Motor neuron (in vitro differentiated cells): Measurements from ENCODE around the gene SPOUT1. TPM values are rescaled to one million over a fixed set of nuclear protein-coding genes. Genes with fewer than 3 reads are reported as not detected.
"Not testable (repeated sequence)": the region's sequence is repeated elsewhere in the genome, so short reads cannot be mapped to it uniquely, and the experiment has no call there.

Experiments used
- ATAC-seq, 8 experiments: fragments of 200-7000 bp; cut with Tn5 transposase; replicated peaks in 6 of 8; 2 replicates each; pipeline ENCODE4 v1.8.0; 2021; ENCODE audit warnings: mild to moderate bottlenecking in 8 of 8, moderate library complexity in 8 of 8
- H3K27ac ChIP-seq, 2 donors: fragments of 250-450 bp; sonication (Bioruptor Pico); 2 replicates each; pipeline ENCODE4 v1.9.0; 2021; ENCODE audit warnings: antibody characterized with exemption in 2 of 2, mild to moderate bottlenecking in 2 of 2, moderate library complexity in 1 of 2
- H3K4me1 ChIP-seq, 2 donors: fragments of 250-450 bp; sonication (Bioruptor Pico); replicated peaks in 1 of 2; 2 replicates each; pipeline ENCODE4 v1.6.1; 2021; ENCODE audit warnings: antibody characterized with exemption in 2 of 2, mild to moderate bottlenecking in 2 of 2, moderate library complexity in 1 of 2
- H3K4me3 ChIP-seq, 5 donors: fragments of 250-450 bp; sonication (Bioruptor Pico); 2 replicates each; pipeline ENCODE4 v1.9.0; 2021; ENCODE audit warnings: antibody characterized with exemption in 5 of 5, mild to moderate bottlenecking in 5 of 5, moderate library complexity in 4 of 5
- WGBS, 10 experiments: fragments of 450-650 bp; shearing (Covaris generic); methylation state at CpG; one replicate each; pipeline ENCODE4 v1.0.0; 2022; 5-methylcytosine and 5-hydroxymethylcytosine counted together
- in situ Hi-C, 9 experiments: fragments of 400-800 bp; cut with MboI; loops; one replicate each; pipeline ENCODE4 v1.15.0; 2021; ENCODE audit warnings: low sequenced_read_pairs in 9 of 9, low pct_unique_long_range_greater_than_20kb in 2 of 9; ENCODE audit not compliant: unreplicated experiment in 9 of 9
- total RNA-seq, 8 experiments: library from RNA; unstranded; fragments of 300-600 nt; gene quantifications; 2 replicates each; pipeline versions ENCODE4 v1.2.3 to v1.2.4, GENCODE V29; 2022

Gene SPOUT1
- total RNA-seq, 8 experiments from 2014 or later: 12.3 to 44.3 (median 21.6) TPM

GRCh38 chr9:128851024-128851423 lies 21.4 kb upstream of the SPOUT1 start:
- WGBS, 10 experiments: 77 to 100% (median 93%) methylated on average over 1 to 8 of the region's 10 CpGs; no CpG with 5 or more reads in 4 of the 10 experiments
- ATAC-seq, in situ Hi-C loops, H3K4me1 ChIP-seq, H3K27ac ChIP-seq, H3K4me3 ChIP-seq: not testable (repeated sequence)

GRCh38 chr9:128847803-128848202 lies 18.2 kb upstream of the SPOUT1 start:
- Histone ChIP-seq H3K4me3 (no peak overlapping the region), H3K27ac (no peak overlapping the region), H3K4me1 (no peaks in the 10 kb centered on the region)
- in situ Hi-C loops: no loop called here
- WGBS, 10 experiments: 86 to 100% (median 100%) methylated on average over 1 of the region's 1 CpG; no CpG with 5 or more reads in 3 of the 10 experiments
- no peak for ATAC-seq

GRCh38 chr9:128846680-128847030 lies 17.1 kb upstream of the SPOUT1 start:
- Histone ChIP-seq H3K4me1 (no peaks in the 10 kb centered on the region), H3K27ac (no peak overlapping the region), H3K4me3 (no peak overlapping the region)
- 80 to 100% (median 100%) methylated on average over 1 to 2 of the region's 3 CpGs; no CpG with 5 or more reads in 5 of the 10 experiments for WGBS, 10 experiments
- no peak for ATAC-seq
- in situ Hi-C loops: no loop called here

- no peak overlapping the region for H3K27ac ChIP-seq
- no peak overlapping the region for H3K4me3 ChIP-seq
- ATAC-seq: peak in 2 of 8 experiments; percentile 82 to 99
- in situ Hi-C loops: no loop called here
- no peaks in the 10 kb centered on the region for H3K4me1 ChIP-seq
- 80 to 100% (median 93%) methylated on average over 1 to 5 of the region's 13 CpGs; no CpG with 5 or more reads in 4 of the 10 experiments for WGBS, 10 experiments
Observed at GRCh38 chr9:128845186-128845931, 15.8 kb upstream of the SPOUT1 start.

- in situ Hi-C loops, H3K4me1 ChIP-seq, ATAC-seq, H3K27ac ChIP-seq, H3K4me3 ChIP-seq: not testable (repeated sequence)
- 88 to 100% (median 100%) methylated on average over 1 to 5 of the region's 7 CpGs; no CpG with 5 or more reads in 2 of the 10 experiments for WGBS, 10 experiments
Observed at GRCh38 chr9:128843171-128843570, 13.6 kb upstream of the SPOUT1 start.

GRCh38 chr9:128841694-128842492 lies 12.3 kb upstream of the SPOUT1 start:
- no peak overlapping the region for H3K27ac ChIP-seq
- WGBS, 10 experiments: 70 to 100% (median 95%) methylated on average over 1 to 9 of the region's 12 CpGs; no CpG with 5 or more reads in 2 of the 10 experiments
- no peak for ATAC-seq

GRCh38 chr9:128840524-128840923 lies 10.9 kb upstream of the SPOUT1 start:
- 80 to 100% (median 100%) methylated on average over 1 of the region's 1 CpG; no CpG with 5 or more reads in 4 of the 10 experiments for WGBS, 10 experiments
- no peak for ATAC-seq
- in situ Hi-C loops: no loop called here

More at GRCh38 chr9:128841694-128842492, 12.3 kb upstream of the SPOUT1 start:
- Histone ChIP-seq H3K4me3 (no peak overlapping the region), H3K4me1 (no peaks in the 10 kb centered on the region)
- in situ Hi-C loops: no loop called here

GRCh38 chr9:128838338-128838737 lies 8.7 kb upstream of the SPOUT1 start:
- ATAC-seq: no peak
- no peak overlapping the region for H3K4me3 ChIP-seq
- 40 to 100% (median 83%) methylated on average over 1 of the region's 3 CpGs; no CpG with 5 or more reads in 7 of the 10 experiments for WGBS, 10 experiments
- no peak overlapping the region for H3K27ac ChIP-seq
- in situ Hi-C loops: no loop called here
- no peaks in the 10 kb centered on the region for H3K4me1 ChIP-seq

More at GRCh38 chr9:128840524-128840923, 10.9 kb upstream of the SPOUT1 start:
- no peak overlapping the region for H3K4me3 ChIP-seq
- H3K4me1 ChIP-seq: no peaks in the 10 kb centered on the region
- H3K27ac ChIP-seq: no peak overlapping the region

- no peak overlapping the region for H3K27ac ChIP-seq
- H3K4me3 ChIP-seq: no peak overlapping the region
- in situ Hi-C loops: no loop called here
- 80 to 100% (median 96%) methylated on average over 1 to 10 of the region's 14 CpGs; no CpG with 5 or more reads in 5 of the 10 experiments for WGBS, 10 experiments
- ATAC-seq: no peak
- H3K4me1 ChIP-seq: no peaks in the 10 kb centered on the region
Observed at GRCh38 chr9:128836509-128837145, 7.0 kb upstream of the SPOUT1 start.

- WGBS, 10 experiments: 62 to 100% (median 93%) methylated on average over 1 to 14 of the region's 28 CpGs; no CpG with 5 or more reads in 1 of the 10 experiments
- ATAC-seq: no peak
- no peak overlapping the region for H3K4me3 ChIP-seq
- H3K4me1 ChIP-seq: no peaks in the 10 kb centered on the region
- H3K27ac ChIP-seq: no peak overlapping the region
- in situ Hi-C loops: no loop called here
Observed at GRCh38 chr9:128835246-128836210, 5.9 kb upstream of the SPOUT1 start.

- no peak for ATAC-seq
- WGBS, 10 experiments: 88 to 100% (median 97%) methylated on average over 1 to 6 of the region's 10 CpGs; no CpG with 5 or more reads in 5 of the 10 experiments
Observed at GRCh38 chr9:128833696-128834095, 4.1 kb upstream of the SPOUT1 start.

More at GRCh38 chr9:128833696-128834095, 4.1 kb upstream of the SPOUT1 start:
- Histone ChIP-seq H3K4me1 (peaks cover 2 to 3% of the 10 kb centered on the region in 2 donors), H3K27ac (no peak overlapping the region), H3K4me3 (no peak overlapping the region)
- in situ Hi-C loops: no loop called here
